HFF-Myc (cell line): ENCODE measurements around the gene KCNJ4.

ENCODE experiments used
- DNase-seq: peaks from one replicate; pipeline ENCODE4 v3.0.0-alpha.2; 2011; ENCODE audit warnings: low read depth; ENCODE audit errors: extremely low read depth
- H3K4me3 ChIP-seq: replicated peaks from 2 replicates; pipeline ENCODE4 v1.5.1; 2011; ENCODE audit warnings: low read depth, mild to moderate bottlenecking, control low read depth, low read length
- TF ChIP-seq, protein P1 (sequence below): IDR thresholded peaks from 2 replicates; pipeline ENCODE4 v1.5.1; 2012; ENCODE audit warnings: mild to moderate bottlenecking, low read depth, low read length, control low read depth; ENCODE audit errors: missing control alignments

Gene KCNJ4

DNA sequence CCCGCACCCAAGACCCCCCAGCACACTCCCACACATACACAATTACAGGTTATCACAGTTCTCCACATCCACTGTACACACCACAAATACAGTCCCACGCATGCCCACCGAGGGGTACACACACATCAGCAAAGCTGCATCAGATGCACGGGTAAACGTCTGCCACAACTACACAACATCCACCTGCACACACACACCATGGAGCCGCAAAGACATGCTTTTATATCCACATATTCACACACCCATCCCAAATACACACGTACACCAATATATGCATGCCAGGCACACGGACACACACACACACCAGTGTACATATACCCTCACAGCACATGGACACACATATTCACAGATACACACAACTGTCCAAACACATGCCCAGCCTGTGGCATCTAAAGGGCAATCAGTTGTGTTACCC lies 5.4 kb upstream of the KCNJ4 start:
- TF ChIP-seq, protein P1, sequence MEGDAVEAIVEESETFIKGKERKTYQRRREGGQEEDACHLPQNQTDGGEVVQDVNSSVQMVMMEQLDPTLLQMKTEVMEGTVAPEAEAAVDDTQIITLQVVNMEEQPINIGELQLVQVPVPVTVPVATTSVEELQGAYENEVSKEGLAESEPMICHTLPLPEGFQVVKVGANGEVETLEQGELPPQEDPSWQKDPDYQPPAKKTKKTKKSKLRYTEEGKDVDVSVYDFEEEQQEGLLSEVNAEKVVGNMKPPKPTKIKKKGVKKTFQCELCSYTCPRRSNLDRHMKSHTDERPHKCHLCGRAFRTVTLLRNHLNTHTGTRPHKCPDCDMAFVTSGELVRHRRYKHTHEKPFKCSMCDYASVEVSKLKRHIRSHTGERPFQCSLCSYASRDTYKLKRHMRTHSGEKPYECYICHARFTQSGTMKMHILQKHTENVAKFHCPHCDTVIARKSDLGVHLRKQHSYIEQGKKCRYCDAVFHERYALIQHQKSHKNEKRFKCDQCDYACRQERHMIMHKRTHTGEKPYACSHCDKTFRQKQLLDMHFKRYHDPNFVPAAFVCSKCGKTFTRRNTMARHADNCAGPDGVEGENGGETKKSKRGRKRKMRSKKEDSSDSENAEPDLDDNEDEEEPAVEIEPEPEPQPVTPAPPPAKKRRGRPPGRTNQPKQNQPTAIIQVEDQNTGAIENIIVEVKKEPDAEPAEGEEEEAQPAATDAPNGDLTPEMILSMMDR: no peak
- no peak overlapping the region for H3K4me3 ChIP-seq
- DNase-seq: no peak

DNA sequence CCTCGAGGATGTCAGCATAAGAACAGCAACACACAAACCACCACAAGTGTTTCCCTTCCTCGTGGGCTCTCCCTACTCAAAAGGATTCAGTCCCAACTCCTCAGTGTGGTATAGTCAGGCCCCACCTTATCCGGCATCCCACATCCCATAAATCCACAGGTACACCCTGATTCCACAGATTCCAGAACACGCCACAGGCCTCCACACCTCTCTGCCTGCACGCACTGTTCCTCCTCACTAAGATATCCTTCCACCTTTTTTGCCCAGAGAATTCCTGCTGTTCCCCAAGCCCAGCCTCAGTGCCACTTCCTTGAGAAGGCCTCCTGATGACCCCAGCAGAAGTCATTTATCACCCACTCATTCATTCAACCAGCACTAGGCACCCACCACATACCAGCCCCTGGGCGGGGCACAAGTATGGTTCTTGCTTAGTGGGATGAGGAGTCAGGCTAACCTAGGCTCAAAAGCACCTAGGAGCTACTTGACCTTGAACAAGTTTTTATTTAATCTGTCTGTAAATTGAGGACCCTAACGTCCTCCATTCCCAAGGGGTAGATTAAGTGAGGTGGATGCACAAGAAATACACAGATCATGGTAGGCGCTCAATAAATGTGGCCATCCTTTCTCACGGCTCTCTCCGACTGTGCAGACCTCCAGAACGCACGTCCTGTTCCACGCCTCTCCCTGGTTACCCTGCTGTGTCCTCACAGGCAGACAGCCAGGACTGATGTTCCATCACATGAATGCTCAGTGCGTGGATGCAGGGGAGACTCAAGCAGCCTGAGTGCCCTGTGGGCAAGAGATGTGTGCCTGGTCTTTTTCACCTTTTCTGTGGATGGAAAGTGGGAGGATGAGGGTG lies 2.1 kb upstream of the KCNJ4 start:
- DNase-seq: no peak

DNA sequence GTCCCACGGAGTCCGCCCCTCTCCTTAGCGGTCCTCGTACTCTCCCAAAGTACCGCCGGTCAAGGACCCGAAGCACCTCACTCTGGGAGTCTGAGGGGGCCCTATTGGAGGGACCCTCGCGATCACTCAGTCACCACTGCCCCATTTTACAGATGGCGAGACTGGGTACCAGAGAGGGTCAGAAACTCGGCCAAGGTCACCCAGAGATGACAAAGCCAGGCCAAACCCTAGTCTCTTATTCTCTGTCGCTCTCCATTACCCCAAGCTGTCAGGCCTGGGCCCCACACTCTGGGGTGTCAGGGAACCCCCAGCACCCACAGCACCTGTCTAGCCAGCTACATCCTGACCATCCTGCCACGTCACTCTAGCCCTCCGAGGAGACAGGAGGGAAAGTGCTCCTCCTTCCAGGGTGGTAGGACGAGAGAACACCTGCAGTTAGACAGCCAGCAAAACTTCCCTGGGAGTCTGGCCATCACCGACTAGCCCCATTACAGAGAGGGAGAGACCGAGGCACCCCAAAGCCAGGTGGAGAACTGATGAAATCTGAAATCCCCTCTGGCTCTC lies 1.4 kb upstream of the KCNJ4 start:
- TF ChIP-seq, protein P1: no peak
- no peak overlapping the region for H3K4me3 ChIP-seq
- no peak for DNase-seq

More for the DNA sequence above, 2.1 kb upstream of the KCNJ4 start:
- H3K4me3 ChIP-seq: no peak overlapping the region
- TF ChIP-seq, protein P1: no peak

DNA sequence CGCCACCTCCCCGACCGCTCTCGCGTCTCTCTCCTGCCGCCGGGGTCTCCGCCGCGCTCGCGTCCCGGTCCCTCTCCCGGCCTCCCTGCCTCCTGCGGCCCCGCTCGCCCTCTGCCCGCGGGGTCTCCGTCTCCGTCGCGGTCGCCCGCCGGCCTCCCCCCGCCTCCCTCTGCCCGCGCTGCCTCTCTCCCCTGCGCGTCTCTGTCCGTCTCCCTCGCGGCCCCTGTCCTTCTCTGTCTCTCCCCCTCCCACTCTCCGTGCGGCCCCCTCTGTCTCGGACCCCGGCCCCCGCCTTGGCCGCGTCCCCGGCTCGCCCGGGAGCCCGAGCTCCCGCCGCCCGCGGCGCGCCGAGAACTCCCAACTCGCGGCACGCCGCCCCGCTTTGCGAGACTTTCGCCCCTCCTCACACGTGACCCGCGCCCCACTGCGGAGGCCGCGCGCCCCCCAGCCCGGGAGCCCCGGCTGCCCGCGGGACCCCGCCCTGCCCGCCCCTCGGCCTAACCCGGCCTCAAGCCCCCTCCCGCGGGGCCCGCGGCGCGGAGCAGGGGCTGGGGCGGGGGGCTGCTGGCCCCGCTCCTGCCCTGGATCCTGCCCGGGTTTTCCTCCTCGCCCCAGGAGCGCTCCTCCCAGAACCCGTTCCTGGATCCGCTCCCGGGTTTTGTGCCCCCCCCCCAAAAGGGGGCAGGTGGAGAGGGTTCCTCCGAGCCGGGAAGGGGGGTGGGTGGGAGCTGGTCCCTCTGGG lies 702 bp upstream of the KCNJ4 start:
- TF ChIP-seq, protein P1: no peak
- H3K4me3 ChIP-seq: peak overlapping the region; percentile 27
- no peak for DNase-seq

DNA sequence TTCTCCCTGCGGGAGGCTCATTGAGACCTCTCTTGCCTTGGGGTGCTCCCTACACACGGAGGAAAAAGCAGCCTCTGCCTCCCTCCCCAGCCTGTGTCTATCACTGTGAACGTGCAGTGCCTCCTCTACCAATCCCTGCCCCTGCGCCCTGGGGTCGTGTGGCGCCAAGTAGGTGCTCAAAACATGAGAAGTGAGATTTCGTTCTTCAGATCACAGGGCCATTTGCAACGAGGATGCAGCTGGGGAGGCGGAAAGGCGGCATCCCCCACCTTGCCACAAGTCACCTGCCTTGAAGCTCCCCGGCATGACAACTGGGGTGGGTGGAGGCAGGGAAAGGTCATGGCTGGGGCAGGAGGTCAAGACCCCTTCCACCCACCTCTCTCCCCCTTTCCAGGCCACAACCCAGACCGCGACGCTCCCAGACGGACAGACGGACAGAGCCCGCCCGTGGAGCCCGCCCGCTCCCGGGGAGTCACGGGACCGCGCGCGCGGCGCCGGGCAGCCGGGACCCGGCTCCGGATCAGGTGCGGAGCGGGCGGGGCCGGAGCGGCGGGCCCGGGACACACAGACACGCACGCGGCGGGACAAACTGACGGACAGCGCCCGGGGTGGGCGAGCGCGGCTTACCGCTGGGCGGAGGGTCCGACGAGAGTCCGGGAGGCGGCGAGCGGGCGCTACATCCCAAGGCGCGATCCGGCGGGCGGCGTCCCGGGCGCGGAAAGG lies 485 bp downstream of the KCNJ4 start:
- no peak overlapping the region for H3K4me3 ChIP-seq
- TF ChIP-seq, protein P1: no peak
- DNase-seq: no peak

DNA sequence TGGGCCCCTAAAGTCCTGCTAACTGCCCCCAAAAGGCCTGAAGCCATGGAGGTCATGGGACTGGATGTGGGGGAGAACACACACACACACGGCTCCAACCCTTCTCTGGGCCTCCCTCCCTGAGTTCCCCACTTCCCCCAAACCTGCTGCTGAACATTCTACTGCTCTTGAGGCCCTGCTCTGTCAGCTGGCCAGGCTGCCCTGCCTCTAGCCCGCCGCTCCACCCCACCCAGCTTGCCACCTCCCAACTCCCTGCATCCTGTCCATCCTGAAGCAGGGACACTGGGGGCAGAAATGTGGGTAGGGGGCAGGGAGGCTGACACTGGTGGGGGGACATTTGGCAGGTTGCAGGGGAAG lies 1.0 kb downstream of the KCNJ4 start:
- no peak for DNase-seq
- TF ChIP-seq, protein P1: no peak
- no peak overlapping the region for H3K4me3 ChIP-seq
